CD14-positive monocyte (primary cell): Measurements from ENCODE around the gene KRT6B. TPM values are rescaled to one million over a fixed set of nuclear protein-coding genes. Genes with fewer than 3 reads are reported as not detected.

Source experiments
- DNase-seq, 3 donors: peaks; one replicate each; pipeline ENCODE4 v3.0.0-alpha.2; 2011 to 2022
- H2AFZ ChIP-seq: 2 replicates; pipeline ENCODE4 v1.6.0; 2012; ENCODE audit warnings: mild to moderate bottlenecking, low read depth, low read length, inconsistent platforms; ENCODE audit not compliant: insufficient read depth, poor library complexity, severe bottlenecking
- H3K27ac ChIP-seq, 2 donors: 1 replicate in 1 of 2; 2 replicates in 1 of 2; pipeline ENCODE4 v1.5.1; 2012 to 2013; ENCODE audit warnings: low read length in 2 of 2, control low read depth in 1 of 2, inconsistent platforms in 1 of 2, low read depth in 1 of 2, mild to moderate bottlenecking in 1 of 2
- H3K27me3 ChIP-seq, 2 donors: one replicate each; pipeline versions ENCODE4 v1.6.0 to v1.6.1; 2011 to 2013; ENCODE audit warnings: low read length in 2 of 2; ENCODE audit not compliant: control insufficient read depth in 2 of 2, insufficient read depth in 2 of 2
- H3K36me3 ChIP-seq, 2 donors: replicated peaks in 1 of 2; 1 replicate in 1 of 2; 2 replicates in 1 of 2; pipeline versions ENCODE4 v1.5.1 to v1.6.1; 2012 to 2013; ENCODE audit warnings: low read length in 2 of 2, control low read depth in 1 of 2, inconsistent platforms in 1 of 2, mild to moderate bottlenecking in 1 of 2; ENCODE audit not compliant: insufficient read depth in 2 of 2, control insufficient read depth in 1 of 2
- H3K4me1 ChIP-seq, 2 donors: 1 replicate in 1 of 2; 2 replicates in 1 of 2; pipeline versions ENCODE4 v1.5.1 to v1.6.1; 2012 to 2013; ENCODE audit warnings: low read length in 2 of 2, control low read depth in 1 of 2, inconsistent platforms in 1 of 2, mild to moderate bottlenecking in 1 of 2, moderate library complexity in 1 of 2; ENCODE audit not compliant: insufficient read depth in 2 of 2, control insufficient read depth in 1 of 2
- H3K4me2 ChIP-seq: replicated peaks from 2 replicates; pipeline ENCODE3; 2012; ENCODE audit warnings: low read length, moderate library complexity, mild to moderate bottlenecking; ENCODE audit not compliant: poor library complexity, severe bottlenecking; ENCODE audit errors: extremely low read depth
- H3K4me3 ChIP-seq, 3 experiments: fragments of 200-600 bp in 1 of 3; sonication (generic) in 1 of 3; replicated peaks in 1 of 3; 1 replicate in 2 of 3; 2 replicates in 1 of 3; pipeline ENCODE4 v1.5.1; 2011 to 2013; ENCODE audit warnings: low read length in 3 of 3, mild to moderate bottlenecking in 3 of 3, control low read depth in 2 of 3, low read depth in 2 of 3, inconsistent platforms in 1 of 3, moderate library complexity in 1 of 3
- H3K79me2 ChIP-seq: 2 replicates; pipeline ENCODE4 v1.6.0; 2012; ENCODE audit warnings: mild to moderate bottlenecking, control low read depth, inconsistent platforms, low read length, moderate library complexity; ENCODE audit not compliant: insufficient read depth
- H3K9ac ChIP-seq: 2 replicates; pipeline ENCODE4 v1.6.0; 2017; ENCODE audit warnings: low read length, mild to moderate bottlenecking; ENCODE audit not compliant: insufficient read depth, poor library complexity, severe bottlenecking
- H3K9me3 ChIP-seq, 2 donors: replicated peaks in 1 of 2; 1 replicate in 1 of 2; 2 replicates in 1 of 2; pipeline versions ENCODE4 v1.5.1 to v1.6.1; 2012 to 2013; ENCODE audit warnings: low read length in 2 of 2, control low read depth in 1 of 2; ENCODE audit not compliant: control insufficient read depth in 1 of 2, insufficient read depth in 1 of 2
- H4K20me1 ChIP-seq: 2 replicates; pipeline ENCODE4 v1.6.0; 2012; ENCODE audit warnings: mild to moderate bottlenecking, low read length, control low read depth, moderate library complexity; ENCODE audit not compliant: insufficient read depth
- H3K27ac Mint-ChIP-seq, 7 donors: one replicate each; pipeline ENCODE4 v1.8.0; 2020; ENCODE audit warnings: mild to moderate bottlenecking in 7 of 7, mixed read lengths in 7 of 7, moderate library complexity in 6 of 7, inconsistent platforms in 2 of 7
- H3K27me3 Mint-ChIP-seq, 3 donors: one replicate each; pipeline ENCODE4 v1.8.0; 2021 to 2022; ENCODE audit warnings: low read depth in 3 of 3, mild to moderate bottlenecking in 3 of 3, mixed read lengths in 3 of 3, moderate library complexity in 3 of 3, inconsistent platforms in 1 of 3
- H3K36me3 Mint-ChIP-seq, 2 donors: one replicate each; pipeline ENCODE4 v1.8.0; 2020; ENCODE audit warnings: mixed read lengths in 2 of 2, inconsistent platforms in 1 of 2, mild to moderate bottlenecking in 1 of 2
- H3K4me1 Mint-ChIP-seq: one replicate; pipeline ENCODE4 v1.8.0; 2020; ENCODE audit warnings: mild to moderate bottlenecking, mixed read lengths
- H3K4me3 Mint-ChIP-seq, 2 donors: one replicate each; pipeline ENCODE4 v1.8.0; 2020; ENCODE audit warnings: mild to moderate bottlenecking in 2 of 2, mixed read lengths in 2 of 2, moderate library complexity in 1 of 2
- H3K9me3 Mint-ChIP-seq, 7 donors: one replicate each; pipeline ENCODE4 v1.8.0; 2020 to 2022; ENCODE audit warnings: mixed read lengths in 7 of 7, mild to moderate bottlenecking in 6 of 7, moderate library complexity in 6 of 7, inconsistent platforms in 2 of 7
- WGBS: methylation state at CpG from one replicate; pipeline ENCODE4 v1.1.5; 2013; ENCODE audit warnings: missing lambda C conversion rate; ENCODE audit not compliant: insufficient coverage; 5-methylcytosine and 5-hydroxymethylcytosine counted together
- intact Hi-C, 2 donors: fragments of 100-400 bp; cut with micrococcal nuclease; formaldehyde crosslinking; loops; one replicate each; pipeline versions ENCODE4 v1.15.0 to v1.15.1; 2023
- polyA plus RNA-seq, 3 donors: library from polyadenylated mRNA; depleted of rRNA in 1 of 3; unstranded in 2 of 3; stranded (reverse) in 1 of 3; fragments of 300-500 nt in 2 of 3; fragments of >200 nt in 1 of 3; fragmentation: Illumina TruSeq in 2 of 3; gene quantifications; 1 replicate in 2 of 3; 2 replicates in 1 of 3; pipeline ENCODE4 v1.2.3, GENCODE V29; 2012 to 2021
- TF ChIP-seq, protein P1 (sequence below): fragments of 200-600 bp; IDR thresholded peaks from one replicate; pipeline ENCODE4 v1.8.0; 2022; ENCODE audit warnings: antibody characterized with exemption, mild to moderate bottlenecking

KRT6B gene
- polyA plus RNA-seq, 3 donors, result not detected

DNA sequence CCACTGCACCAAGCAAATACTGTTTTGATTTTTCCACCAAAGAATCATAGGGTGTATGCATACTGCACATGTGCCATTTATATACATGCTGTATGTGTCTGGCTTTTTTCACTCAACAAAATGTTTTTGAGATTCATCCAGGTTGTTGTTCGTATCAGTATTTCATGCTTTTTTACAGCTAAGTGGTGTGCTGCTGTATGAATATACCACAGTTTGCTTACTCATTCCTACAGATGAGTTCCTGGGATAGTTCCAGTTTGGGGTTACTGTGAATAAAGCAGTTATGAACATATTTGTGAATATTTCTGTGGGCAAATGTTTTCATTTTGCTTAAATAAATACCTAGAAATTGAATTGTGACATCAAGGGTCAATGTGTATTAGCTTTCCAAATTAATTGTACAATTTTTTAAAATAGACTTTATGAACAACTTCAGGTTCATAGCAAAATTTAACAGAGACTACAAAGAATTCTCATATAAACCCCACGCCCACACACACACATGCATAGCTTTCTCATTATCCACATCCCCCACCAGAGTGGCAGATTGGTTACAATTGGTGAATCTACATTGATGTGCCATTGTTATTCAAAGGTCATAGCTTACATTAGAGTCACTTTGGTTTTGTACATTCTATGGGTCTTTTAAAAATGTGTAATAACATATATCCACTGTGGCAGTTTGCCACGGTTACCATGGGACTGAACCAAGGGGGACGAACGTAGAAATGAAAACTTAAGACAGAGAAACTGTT, 48.0 kb upstream of the KRT6B start:
- H4K20me1 ChIP-seq, result no peaks in the 10 kb centered on the region
- H3K36me3 ChIP-seq, result no peaks in the 10 kb centered on the region
- H3K9ac ChIP-seq, result no peak overlapping the region
- no peaks in the 10 kb centered on the region for H3K36me3 Mint-ChIP-seq
- H3K27me3 Mint-ChIP-seq, result peaks cover 3 to 18% (median 4%) of the 10 kb centered on the region in 3 donors
- 100% methylated on average over 3 of the region's 5 CpGs for WGBS
- intact Hi-C loops, result no loop called here
- no peak overlapping the region for H3K4me3 ChIP-seq
- H3K9me3 ChIP-seq, result peaks cover 0 to 8% of the 10 kb centered on the region in 2 donors
- no peak overlapping the region for H3K27ac ChIP-seq
- H2AFZ ChIP-seq, result no peak overlapping the region
- TF ChIP-seq, protein P1, sequence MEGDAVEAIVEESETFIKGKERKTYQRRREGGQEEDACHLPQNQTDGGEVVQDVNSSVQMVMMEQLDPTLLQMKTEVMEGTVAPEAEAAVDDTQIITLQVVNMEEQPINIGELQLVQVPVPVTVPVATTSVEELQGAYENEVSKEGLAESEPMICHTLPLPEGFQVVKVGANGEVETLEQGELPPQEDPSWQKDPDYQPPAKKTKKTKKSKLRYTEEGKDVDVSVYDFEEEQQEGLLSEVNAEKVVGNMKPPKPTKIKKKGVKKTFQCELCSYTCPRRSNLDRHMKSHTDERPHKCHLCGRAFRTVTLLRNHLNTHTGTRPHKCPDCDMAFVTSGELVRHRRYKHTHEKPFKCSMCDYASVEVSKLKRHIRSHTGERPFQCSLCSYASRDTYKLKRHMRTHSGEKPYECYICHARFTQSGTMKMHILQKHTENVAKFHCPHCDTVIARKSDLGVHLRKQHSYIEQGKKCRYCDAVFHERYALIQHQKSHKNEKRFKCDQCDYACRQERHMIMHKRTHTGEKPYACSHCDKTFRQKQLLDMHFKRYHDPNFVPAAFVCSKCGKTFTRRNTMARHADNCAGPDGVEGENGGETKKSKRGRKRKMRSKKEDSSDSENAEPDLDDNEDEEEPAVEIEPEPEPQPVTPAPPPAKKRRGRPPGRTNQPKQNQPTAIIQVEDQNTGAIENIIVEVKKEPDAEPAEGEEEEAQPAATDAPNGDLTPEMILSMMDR, result no peak
- peaks cover 0 to 17% (median 9%) of the 10 kb centered on the region in 7 donors for H3K9me3 Mint-ChIP-seq
- H3K27ac Mint-ChIP-seq, result no peak overlapping the region
- no peaks in the 10 kb centered on the region for H3K27me3 ChIP-seq
- DNase-seq, result no peak
- H3K4me3 Mint-ChIP-seq, result no peak overlapping the region
- H3K79me2 ChIP-seq, result no peaks in the 10 kb centered on the region
- H3K4me2 ChIP-seq, result no peak overlapping the region
- H3K4me1 ChIP-seq, result peaks cover 4 to 8% of the 10 kb centered on the region in 2 donors
- peaks cover 8% of the 10 kb centered on the region for H3K4me1 Mint-ChIP-seq

DNA sequence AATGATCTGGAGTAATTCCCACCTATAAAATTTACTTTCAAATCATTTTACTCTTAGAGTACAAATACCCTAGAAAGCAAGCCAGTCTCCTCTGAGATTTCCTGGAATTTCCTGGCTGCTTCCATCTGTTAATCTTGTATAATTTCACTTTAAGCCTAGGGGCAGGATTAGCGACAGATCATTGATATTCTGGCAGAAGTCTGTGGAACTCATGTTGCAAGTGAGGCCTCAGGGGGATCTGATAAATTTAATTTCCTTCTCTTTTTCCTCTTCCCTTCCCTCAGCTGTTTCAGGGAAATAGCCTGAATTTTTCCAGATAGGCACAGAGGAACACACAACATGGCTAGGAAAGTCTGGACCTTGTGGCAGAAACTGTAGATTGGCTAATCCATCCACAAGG, 47.0 kb upstream of the KRT6B start:
- WGBS, result no CpG with 5 or more reads among the region's 1 CpG
- Histone ChIP-seq H3K79me2 (no peaks in the 10 kb centered on the region), H3K9ac (no peak overlapping the region), H4K20me1 (no peaks in the 10 kb centered on the region), H3K27me3 (no peaks in the 10 kb centered on the region), H3K4me1 (peaks cover 9 to 18% of the 10 kb centered on the region in 2 donors), H3K9me3 (peaks cover 0 to 8% of the 10 kb centered on the region in 2 donors), H3K27ac (no peak overlapping the region), H3K36me3 (no peaks in the 10 kb centered on the region), H3K4me3 (no peak overlapping the region), H3K4me2 (no peak overlapping the region), H2AFZ (no peak overlapping the region)
- no peak for DNase-seq
- TF ChIP-seq, protein P1, result no peak
- intact Hi-C loops, result no loop called here
- Mint-ChIP-seq H3K27me3 (peaks cover 4 to 13% (median 5%) of the 10 kb centered on the region in 3 donors), H3K27ac (no peak overlapping the region), H3K36me3 (no peaks in the 10 kb centered on the region), H3K4me1 (peaks cover 19% of the 10 kb centered on the region), H3K9me3 (peaks cover 0 to 17% (median 9%) of the 10 kb centered on the region in 7 donors), H3K4me3 (no peak overlapping the region)
